Neural crest cell (in vitro differentiated cells): ENCODE results near the gene HRC. TPM values are rescaled to one million over a fixed set of nuclear protein-coding genes. Genes with fewer than 3 reads are reported as not detected.
"Not testable (repeated sequence)": the region's sequence is repeated elsewhere in the genome, so short reads cannot be mapped to it uniquely, and the experiment has no call there.

Experiments used
- DNase-seq: peaks from one replicate; pipeline ENCODE4 v3.0.0; 2021; ENCODE audit warnings: low read depth, mixed read lengths, low spot score
- H3K27ac Mint-ChIP-seq: one replicate; pipeline ENCODE4 v1.8.0; 2021; ENCODE audit warnings: mild to moderate bottlenecking, mixed read lengths; ENCODE audit not compliant: unreplicated experiment
- H3K27me3 Mint-ChIP-seq: 2 replicates; pipeline ENCODE4 v1.8.0; 2021; ENCODE audit warnings: low read depth, mild to moderate bottlenecking, mixed read lengths
- H3K36me3 Mint-ChIP-seq: 2 replicates; pipeline ENCODE4 v1.8.0; 2021; ENCODE audit warnings: low read depth, mild to moderate bottlenecking, mixed read lengths
- H3K4me1 Mint-ChIP-seq: 2 replicates; pipeline ENCODE4 v1.8.0; 2021; ENCODE audit warnings: mixed read lengths
- H3K4me3 Mint-ChIP-seq: one replicate; pipeline ENCODE4 v1.8.0; 2021; ENCODE audit warnings: mild to moderate bottlenecking, mixed read lengths
- H3K9me3 Mint-ChIP-seq: 2 replicates; pipeline ENCODE4 v1.8.0; 2021; ENCODE audit warnings: mixed read lengths
- total RNA-seq: library from RNA; stranded (reverse); gene quantifications from 2 replicates; pipeline ENCODE4 v1.2.1, GENCODE V29; 2021
- TF ChIP-seq, protein P1 (sequence below): fragments of 200-600 bp; sonication (generic); conservative IDR thresholded peaks from 2 replicates; pipeline ENCODE4 v1.5.0; 2021; ENCODE audit warnings: antibody characterized with exemption, mild to moderate bottlenecking

Gene HRC
- total RNA-seq, 1 donor from 2014 or later = 0.84 TPM

DNA sequence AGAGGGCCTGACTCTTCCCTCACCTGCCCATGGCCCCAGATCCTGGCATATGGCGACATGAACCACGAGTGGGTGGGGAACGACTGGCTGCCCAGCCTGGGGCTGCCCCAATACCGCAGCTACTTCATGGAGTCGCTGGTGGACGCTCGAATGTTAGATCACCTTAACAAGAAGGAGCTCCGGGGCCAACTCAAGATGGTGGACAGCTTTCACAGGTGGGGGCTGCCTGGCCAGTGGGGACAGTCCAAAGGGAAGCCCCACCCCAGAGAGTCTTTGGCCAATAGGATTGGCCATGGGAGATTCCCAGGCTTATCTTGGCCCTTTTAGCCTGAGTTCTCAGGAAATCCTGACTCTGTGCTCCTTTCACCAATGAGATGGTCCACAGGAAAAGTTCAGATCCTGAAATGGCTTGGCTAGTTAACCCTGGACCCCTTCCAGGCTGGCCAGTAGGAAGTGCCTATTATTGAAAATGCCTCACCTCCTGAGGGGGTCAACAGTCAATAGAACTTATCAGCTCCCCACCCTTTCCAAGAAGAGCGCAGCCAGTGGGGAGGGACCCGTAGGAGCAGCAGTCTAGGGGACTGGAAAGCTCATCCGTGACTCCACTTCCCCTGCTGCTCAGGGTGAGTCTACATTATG lies 7.0 kb downstream of the HRC start:
- Mint-ChIP-seq H3K27ac (no peak overlapping the region), H3K36me3 (no peaks in the 10 kb centered on the region), H3K27me3 (peaks cover 19% of the 10 kb centered on the region), H3K4me3 (peak overlapping the region; percentile 85), H3K4me1 (peaks cover 46% of the 10 kb centered on the region), H3K9me3 (no peaks in the 10 kb centered on the region)
- TF ChIP-seq, protein P1, sequence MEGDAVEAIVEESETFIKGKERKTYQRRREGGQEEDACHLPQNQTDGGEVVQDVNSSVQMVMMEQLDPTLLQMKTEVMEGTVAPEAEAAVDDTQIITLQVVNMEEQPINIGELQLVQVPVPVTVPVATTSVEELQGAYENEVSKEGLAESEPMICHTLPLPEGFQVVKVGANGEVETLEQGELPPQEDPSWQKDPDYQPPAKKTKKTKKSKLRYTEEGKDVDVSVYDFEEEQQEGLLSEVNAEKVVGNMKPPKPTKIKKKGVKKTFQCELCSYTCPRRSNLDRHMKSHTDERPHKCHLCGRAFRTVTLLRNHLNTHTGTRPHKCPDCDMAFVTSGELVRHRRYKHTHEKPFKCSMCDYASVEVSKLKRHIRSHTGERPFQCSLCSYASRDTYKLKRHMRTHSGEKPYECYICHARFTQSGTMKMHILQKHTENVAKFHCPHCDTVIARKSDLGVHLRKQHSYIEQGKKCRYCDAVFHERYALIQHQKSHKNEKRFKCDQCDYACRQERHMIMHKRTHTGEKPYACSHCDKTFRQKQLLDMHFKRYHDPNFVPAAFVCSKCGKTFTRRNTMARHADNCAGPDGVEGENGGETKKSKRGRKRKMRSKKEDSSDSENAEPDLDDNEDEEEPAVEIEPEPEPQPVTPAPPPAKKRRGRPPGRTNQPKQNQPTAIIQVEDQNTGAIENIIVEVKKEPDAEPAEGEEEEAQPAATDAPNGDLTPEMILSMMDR = no peak
- no peak for DNase-seq

- H3K4me1 Mint-ChIP-seq = peaks cover 56% of the 10 kb centered on the region
- H3K9me3 Mint-ChIP-seq, DNase-seq, H3K36me3 Mint-ChIP-seq: not testable (repeated sequence)
- peak overlapping the region; percentile 85 for H3K27ac Mint-ChIP-seq
- H3K27me3 Mint-ChIP-seq = peaks cover 12% of the 10 kb centered on the region
- peak overlapping the region; percentile 90 for H3K4me3 Mint-ChIP-seq
Observed at GRCh38 chr19:49146408-49146770, 8.8 kb downstream of the HRC start.

- H3K4me1 Mint-ChIP-seq = peaks cover 58% of the 10 kb centered on the region
Observed at GRCh38 chr19:49145573-49146407, 9.4 kb downstream of the HRC start.

GRCh38 chr19:49142866-49143335 lies 12.3 kb downstream of the HRC start:
- TF ChIP-seq, protein P1 = no peak
- Mint-ChIP-seq H3K27me3 (peaks cover 2% of the 10 kb centered on the region), H3K27ac (no peak overlapping the region), H3K36me3 (no peaks in the 10 kb centered on the region), H3K4me1 (peaks cover 38% of the 10 kb centered on the region), H3K4me3 (peak overlapping the region; percentile 90), H3K9me3 (no peaks in the 10 kb centered on the region)
- DNase-seq = peak; percentile 90

More at GRCh38 chr19:49145573-49146407, 9.4 kb downstream of the HRC start:
- H3K27me3 Mint-ChIP-seq = peaks cover 10% of the 10 kb centered on the region
- peak overlapping the region; percentile 90 for H3K4me3 Mint-ChIP-seq
- no peaks in the 10 kb centered on the region for H3K9me3 Mint-ChIP-seq
- TF ChIP-seq, protein P1 = peak; percentile 95
- H3K27ac Mint-ChIP-seq = peak overlapping the region; percentile 90
- DNase-seq = peak; percentile 86
- H3K36me3 Mint-ChIP-seq = no peaks in the 10 kb centered on the region

GRCh38 chr19:49141352-49141751 lies 13.8 kb downstream of the HRC start:
- H3K27ac Mint-ChIP-seq = no peak overlapping the region
- no peak for DNase-seq
- peaks cover 4% of the 10 kb centered on the region for H3K9me3 Mint-ChIP-seq
- peaks cover 8% of the 10 kb centered on the region for H3K36me3 Mint-ChIP-seq
- TF ChIP-seq, protein P1 = no peak
- peaks cover 2% of the 10 kb centered on the region for H3K27me3 Mint-ChIP-seq
- H3K4me1 Mint-ChIP-seq = peaks cover 39% of the 10 kb centered on the region
- peak overlapping the region; percentile 6 for H3K4me3 Mint-ChIP-seq

- DNase-seq = no peak
- Mint-ChIP-seq H3K27me3 (no peaks in the 10 kb centered on the region), H3K9me3 (peaks cover 4% of the 10 kb centered on the region), H3K4me1 (peaks cover 36% of the 10 kb centered on the region), H3K36me3 (peaks cover 8% of the 10 kb centered on the region), H3K27ac (no peak overlapping the region), H3K4me3 (no peak overlapping the region)
- TF ChIP-seq, protein P1 = no peak
Observed at GRCh38 chr19:49140951-49141350, 14.2 kb downstream of the HRC start.
